GM12864 (cell line): Measurements from ENCODE around the gene OSM.

ENCODE experiments used
- DNase-seq: peaks from one replicate; pipeline ENCODE4 v3.0.0-alpha.2; 2011; ENCODE audit warnings: low read depth
- H3K4me3 ChIP-seq: 2 replicates; pipeline ENCODE4 v1.5.1; 2011; ENCODE audit warnings: mild to moderate bottlenecking, low read depth, low read length, control low read depth
- CTCF ChIP-seq: IDR thresholded peaks from 2 replicates; pipeline ENCODE4 v1.5.1; 2011; ENCODE audit warnings: low read depth, mild to moderate bottlenecking, moderate library complexity, low read length, control low read depth, inconsistent platforms; ENCODE audit errors: missing control alignments

OSM gene

GRCh38 chr22:30244641-30245040, 22.0 kb downstream of the OSM start:
- DNase-seq: no peak
- H3K4me3 ChIP-seq: no peak overlapping the region
- TF ChIP-seq CTCF: no peak

GRCh38 chr22:30244066-30244465, 22.6 kb downstream of the OSM start:
- H3K4me3 ChIP-seq: no peak overlapping the region
- no peak for TF ChIP-seq CTCF
- DNase-seq: no peak

- DNase-seq: no peak
- H3K4me3 ChIP-seq: no peak overlapping the region
- no peak for TF ChIP-seq CTCF
These were observed 23.0 kb downstream of the OSM start for GRCh38 chr22:30243661-30244060.

DNA sequence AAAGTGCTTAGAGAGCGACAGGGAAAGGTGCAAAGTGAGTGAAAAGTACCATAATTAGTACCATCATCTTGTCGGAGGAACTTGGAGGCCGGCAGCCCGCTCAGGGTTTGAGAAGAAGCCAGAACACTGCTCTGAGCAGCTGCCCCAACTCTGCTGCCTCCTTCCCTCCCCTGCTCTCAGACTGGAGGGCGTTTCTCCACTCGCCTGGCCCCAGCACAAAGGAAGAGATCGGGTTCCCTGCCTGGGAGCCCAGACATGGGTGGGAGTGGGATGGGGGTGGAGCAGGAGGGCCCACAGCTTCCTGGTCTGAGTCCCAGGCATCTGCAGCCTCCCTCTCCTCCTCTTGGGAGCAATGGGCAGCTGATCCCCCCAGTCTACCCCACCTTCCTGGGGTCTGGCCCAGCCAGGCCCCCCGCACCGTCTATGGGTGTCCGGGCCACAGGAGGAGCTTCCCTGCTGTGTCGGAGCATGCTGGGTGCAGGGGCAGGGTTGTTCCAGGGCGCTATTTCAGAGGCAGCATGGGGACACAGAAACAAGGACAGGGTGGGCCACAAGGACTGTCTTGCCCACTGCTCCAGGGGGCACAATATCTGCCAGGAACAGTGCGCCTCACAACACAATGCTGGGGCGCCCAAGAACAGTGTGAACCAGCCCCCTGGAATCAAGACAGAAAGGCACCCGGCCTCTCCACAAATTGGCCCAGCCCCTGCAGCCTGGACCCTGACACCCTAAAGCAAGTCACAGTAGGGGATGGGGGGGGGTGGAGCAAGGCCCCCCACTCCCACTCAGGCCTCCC, 24.9 kb downstream of the OSM start:
- no peak for TF ChIP-seq CTCF
- no peak overlapping the region for H3K4me3 ChIP-seq
- DNase-seq: no peak

- TF ChIP-seq CTCF: no peak
- H3K4me3 ChIP-seq: no peak overlapping the region
- DNase-seq: no peak
These were observed 25.9 kb downstream of the OSM start for GRCh38 chr22:30240541-30241417.

DNA sequence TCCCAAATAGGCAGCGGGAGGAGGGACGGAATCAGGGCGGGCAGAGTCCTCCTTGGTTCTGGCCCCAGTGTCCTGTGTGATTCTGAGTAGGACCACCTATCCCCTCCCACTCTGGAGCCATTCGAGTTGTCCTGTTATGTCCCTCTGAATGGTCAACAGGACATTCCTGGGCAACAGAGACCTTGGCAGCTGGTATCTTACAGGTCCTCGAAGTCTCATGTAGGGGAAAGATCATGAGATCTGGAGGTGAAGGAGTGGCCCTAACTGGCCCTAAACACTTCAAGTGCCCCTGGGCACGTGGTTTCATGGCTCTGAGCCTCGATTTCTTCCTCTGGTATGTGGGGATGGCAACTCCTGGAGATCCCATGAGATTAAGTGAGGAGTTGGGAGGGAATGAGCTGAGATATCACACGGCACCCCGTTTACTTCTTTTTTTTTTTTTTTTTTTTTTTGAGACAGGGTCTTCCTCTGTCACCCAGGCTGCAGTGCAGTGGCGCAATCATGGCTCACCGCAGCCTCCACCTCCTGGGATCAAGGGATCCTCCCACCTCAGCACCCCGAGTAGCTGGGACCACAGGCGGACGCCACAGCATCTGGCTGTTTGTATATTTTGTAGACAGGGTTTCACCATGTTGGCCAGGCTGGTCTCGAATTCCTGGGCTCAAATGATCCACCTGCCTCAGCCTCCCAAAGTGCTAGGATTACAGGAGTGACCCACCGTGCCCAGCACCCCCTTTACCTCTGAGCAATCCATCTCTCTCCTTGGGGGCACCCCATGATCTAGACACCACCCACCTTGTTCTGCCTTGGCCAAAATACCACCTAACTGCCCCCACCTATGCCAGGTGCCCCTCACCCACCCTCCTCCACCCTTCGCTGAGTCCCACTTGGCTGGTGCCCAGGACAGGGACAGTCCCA, 26.9 kb downstream of the OSM start:
- no peak overlapping the region for H3K4me3 ChIP-seq
- no peak for DNase-seq
- TF ChIP-seq CTCF: no peak
